ENCODE measurements around the gene TCEANC2.
A peak's percentile ranks its signal among the peaks of the same experiment; 100 is the strongest.

TCEANC2 gene

DNA sequence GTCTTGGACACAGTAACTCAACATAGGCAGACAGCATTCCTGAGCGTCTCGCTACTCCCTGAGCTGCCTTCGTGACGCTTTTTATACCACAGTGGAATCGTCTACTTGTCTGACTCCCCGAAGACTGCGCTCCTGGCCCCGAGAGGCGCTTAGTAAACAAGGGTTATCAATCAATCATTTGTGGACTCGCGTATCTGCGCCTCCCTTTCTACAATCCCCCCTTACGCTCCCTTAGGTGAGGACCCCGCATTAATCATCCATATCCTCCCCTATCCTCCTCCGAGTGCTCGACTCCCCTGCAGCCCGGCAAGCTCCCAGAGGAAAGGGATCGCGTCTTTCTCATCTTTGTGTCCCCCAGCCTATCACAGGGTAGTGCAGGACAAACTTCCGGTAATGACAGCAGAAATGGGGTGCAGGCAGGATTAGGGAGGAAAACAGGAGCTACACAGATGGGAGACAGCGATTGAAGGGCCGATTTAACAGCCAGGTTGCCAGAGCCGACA is 926 bp upstream of the TCEANC2 start:
- TF ChIP-seq ZFX (IDR thresholded peaks at IDR 0.05; ENCODE audit: borderline replicate concordance) (no peak), CTCF (IDR thresholded peaks at IDR 0.05) (no peak)
- H3K27ac ChIP-seq: peak overlapping the region; percentile 83

- TF ChIP-seq CTCF (IDR thresholded peaks at IDR 0.05): no peak
- TF ChIP-seq ZFX (IDR thresholded peaks at IDR 0.05; ENCODE audit: borderline replicate concordance): no peak
- peak overlapping the region; percentile 83 for H3K27ac ChIP-seq
Observed at GRCh38 chr1:54053745-54054437, 483 bp downstream of the TCEANC2 start.

- no peak overlapping the region for H3K27ac ChIP-seq
- TF ChIP-seq CTCF (IDR thresholded peaks at IDR 0.05) (no peak), ZFX (IDR thresholded peaks at IDR 0.05; ENCODE audit: borderline replicate concordance) (no peak)
Observed at GRCh38 chr1:54054438-54054749, 986 bp downstream of the TCEANC2 start.

GRCh38 chr1:54064299-54064698 is 10.9 kb downstream of the TCEANC2 start:
- TF ChIP-seq ZFX (IDR thresholded peaks at IDR 0.05; ENCODE audit: borderline replicate concordance) (no peak), CTCF (IDR thresholded peaks at IDR 0.05) (no peak)
- no peak overlapping the region for H3K27ac ChIP-seq

GRCh38 chr1:54069791-54070170 is 16.4 kb downstream of the TCEANC2 start:
- H3K27ac ChIP-seq: peak overlapping the region; percentile 71
- TF ChIP-seq CTCF (IDR thresholded peaks at IDR 0.05) (no peak), ZFX (IDR thresholded peaks at IDR 0.05; ENCODE audit: borderline replicate concordance) (no peak)

DNA sequence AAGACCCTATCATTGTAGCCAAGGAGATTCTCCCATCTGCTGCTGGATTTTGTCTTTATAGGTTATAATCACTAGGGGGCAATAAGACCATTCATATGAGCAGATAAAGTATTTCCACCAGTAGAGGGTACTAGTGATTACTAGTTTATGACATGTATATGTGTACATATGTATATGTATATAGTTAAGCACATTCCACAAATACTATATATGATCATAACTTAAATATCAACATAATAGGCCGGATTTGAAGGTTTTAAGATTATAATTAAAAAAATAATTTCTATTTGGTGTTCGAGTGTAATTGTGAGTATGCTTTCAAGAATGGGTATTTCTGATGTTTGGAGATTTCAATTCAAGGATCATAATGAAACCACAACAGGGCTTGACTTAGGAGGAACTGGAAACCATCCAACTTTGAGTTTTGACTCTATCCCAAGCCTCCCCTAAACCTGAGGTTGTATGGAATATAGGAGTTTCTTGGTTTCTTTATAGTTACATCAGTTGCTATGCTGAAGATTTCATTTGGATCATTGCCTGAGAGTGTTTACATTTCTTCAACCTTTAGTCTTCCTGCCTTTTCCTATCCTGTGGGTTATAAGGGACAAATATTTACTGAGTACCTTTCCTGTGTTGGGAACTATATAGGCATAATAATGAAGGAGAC is 16.9 kb downstream of the TCEANC2 start:
- no peak for TF ChIP-seq ZFX (IDR thresholded peaks at IDR 0.05; ENCODE audit: borderline replicate concordance)
- peak; percentile 93 for TF ChIP-seq CTCF (IDR thresholded peaks at IDR 0.05)
- H3K27ac ChIP-seq: peak overlapping the region; percentile 71

DNA sequence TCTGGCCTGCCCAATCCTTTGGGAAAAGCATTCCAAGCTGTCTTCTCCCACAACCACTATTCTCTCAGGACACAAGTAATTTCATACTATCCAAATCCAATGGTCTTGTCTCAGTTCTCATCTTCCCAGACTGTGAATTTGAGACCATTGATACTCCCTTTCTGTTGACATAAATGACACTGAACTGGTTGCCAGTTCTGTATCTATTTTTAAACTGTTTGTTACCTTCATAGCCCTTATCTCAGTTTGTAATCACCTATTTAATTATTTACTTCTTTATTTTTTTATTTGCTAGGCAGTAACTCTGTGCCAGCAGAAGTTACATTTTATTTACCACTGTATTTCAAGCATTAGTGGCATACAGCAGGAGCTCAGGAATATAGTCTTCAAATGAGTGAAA is 24.0 kb downstream of the TCEANC2 start:
- TF ChIP-seq ZFX (IDR thresholded peaks at IDR 0.05; ENCODE audit: borderline replicate concordance): no peak
- TF ChIP-seq CTCF (IDR thresholded peaks at IDR 0.05): no peak
- peak overlapping the region; percentile 95 for H3K27ac ChIP-seq
